PFSK-1 (cell line): Measurements from ENCODE around the gene SRPRB. TPM values are rescaled to one million over a fixed set of nuclear protein-coding genes. Genes with fewer than 3 reads are reported as not detected.

Experiments used
- FOXP2 ChIP-seq: optimal IDR thresholded peaks from 2 replicates; pipeline ENCODE3; 2011; ENCODE audit warnings: borderline replicate concordance, control low read depth, inconsistent platforms; ENCODE audit not compliant: insufficient read depth; ENCODE audit errors: extremely low read length, extremely low read depth
- POLR2AphosphoS5 ChIP-seq: IDR thresholded peaks from 2 replicates; pipeline ENCODE4 v1.6.1; 2012; ENCODE audit warnings: low read depth, mild to moderate bottlenecking, control low read depth, low read length, moderate library complexity
- REST ChIP-seq, 2 experiments: IDR thresholded peaks; 2 replicates each; pipeline versions ENCODE4 v1.6.1 to v1.8.0; 2011 to 2012; ENCODE audit warnings: low read depth in 2 of 2, low read length in 2 of 2, control low read depth in 1 of 2, inconsistent platforms in 1 of 2, mild to moderate bottlenecking in 1 of 2, moderate library complexity in 1 of 2; ENCODE audit not compliant: insufficient read depth in 1 of 2
- SIN3A ChIP-seq: IDR thresholded peaks from 2 replicates; pipeline ENCODE4 v1.6.1; 2012; ENCODE audit warnings: mild to moderate bottlenecking, low read length, moderate library complexity, borderline replicate concordance; ENCODE audit not compliant: insufficient read depth
- TAF1 ChIP-seq: IDR thresholded peaks from 2 replicates; pipeline ENCODE4 v1.6.1; 2012; ENCODE audit warnings: low read length, control low read depth, borderline replicate concordance; ENCODE audit not compliant: insufficient read depth
- polyA plus RNA-seq: library from polyadenylated mRNA; unstranded; fragments of >200 nt; gene quantifications from one replicate; pipeline ENCODE4 v1.2.1, GENCODE V29; 2012; ENCODE audit warnings: low read depth, missing spikeins; ENCODE audit not compliant: insufficient read length

The SRPRB gene, protein sequence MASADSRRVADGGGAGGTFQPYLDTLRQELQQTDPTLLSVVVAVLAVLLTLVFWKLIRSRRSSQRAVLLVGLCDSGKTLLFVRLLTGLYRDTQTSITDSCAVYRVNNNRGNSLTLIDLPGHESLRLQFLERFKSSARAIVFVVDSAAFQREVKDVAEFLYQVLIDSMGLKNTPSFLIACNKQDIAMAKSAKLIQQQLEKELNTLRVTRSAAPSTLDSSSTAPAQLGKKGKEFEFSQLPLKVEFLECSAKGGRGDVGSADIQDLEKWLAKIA
- 43.8 TPM for polyA plus RNA-seq

DNA sequence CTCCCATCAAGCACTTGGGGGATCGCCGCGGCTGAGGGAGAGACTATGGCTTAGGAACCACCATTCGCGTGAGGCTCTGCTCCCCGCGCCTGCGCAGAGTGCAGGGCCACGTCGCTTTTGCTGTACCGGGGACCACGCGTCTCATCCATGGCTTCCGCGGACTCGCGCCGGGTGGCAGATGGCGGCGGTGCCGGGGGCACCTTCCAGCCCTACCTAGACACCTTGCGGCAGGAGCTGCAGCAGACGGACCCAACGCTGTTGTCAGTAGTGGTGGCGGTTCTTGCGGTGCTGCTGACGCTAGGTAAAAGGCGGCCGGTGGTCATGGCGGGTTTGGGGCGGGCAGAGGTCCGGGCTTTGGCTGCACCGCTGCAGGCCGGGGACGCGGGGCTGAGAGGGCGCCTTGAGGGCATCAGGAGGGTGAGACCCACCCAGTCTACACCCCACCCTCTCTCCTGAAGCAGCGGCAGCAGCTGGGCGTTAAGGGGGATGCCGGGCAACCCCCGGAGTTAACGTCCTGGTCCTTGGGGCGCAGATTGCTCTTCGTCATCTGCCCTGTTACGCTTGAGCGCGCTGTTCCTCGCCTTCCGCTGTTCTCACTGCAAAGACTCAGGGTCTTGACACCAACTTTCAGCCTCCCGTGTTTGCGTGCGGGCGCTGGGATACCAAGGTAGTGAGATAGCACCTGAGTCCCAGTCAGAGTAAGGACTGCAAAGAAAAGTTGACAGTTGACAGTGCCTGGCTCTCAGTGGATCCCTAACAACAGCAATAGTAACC is at the start of gene SRPRB:
SRPRB (plus strand) TSS at position 114 of the 774 bp plus-strand sequence; CDS start at position 148, 34 bp downstream.
- TF ChIP-seq REST (IDR thresholded peaks at IDR 0.05; ENCODE audit: insufficient read depth in 1 of 2, low read depth in 2 of 2, low read length in 2 of 2) (no peak), POLR2AphosphoS5 (peak; percentile 75)

DNA sequence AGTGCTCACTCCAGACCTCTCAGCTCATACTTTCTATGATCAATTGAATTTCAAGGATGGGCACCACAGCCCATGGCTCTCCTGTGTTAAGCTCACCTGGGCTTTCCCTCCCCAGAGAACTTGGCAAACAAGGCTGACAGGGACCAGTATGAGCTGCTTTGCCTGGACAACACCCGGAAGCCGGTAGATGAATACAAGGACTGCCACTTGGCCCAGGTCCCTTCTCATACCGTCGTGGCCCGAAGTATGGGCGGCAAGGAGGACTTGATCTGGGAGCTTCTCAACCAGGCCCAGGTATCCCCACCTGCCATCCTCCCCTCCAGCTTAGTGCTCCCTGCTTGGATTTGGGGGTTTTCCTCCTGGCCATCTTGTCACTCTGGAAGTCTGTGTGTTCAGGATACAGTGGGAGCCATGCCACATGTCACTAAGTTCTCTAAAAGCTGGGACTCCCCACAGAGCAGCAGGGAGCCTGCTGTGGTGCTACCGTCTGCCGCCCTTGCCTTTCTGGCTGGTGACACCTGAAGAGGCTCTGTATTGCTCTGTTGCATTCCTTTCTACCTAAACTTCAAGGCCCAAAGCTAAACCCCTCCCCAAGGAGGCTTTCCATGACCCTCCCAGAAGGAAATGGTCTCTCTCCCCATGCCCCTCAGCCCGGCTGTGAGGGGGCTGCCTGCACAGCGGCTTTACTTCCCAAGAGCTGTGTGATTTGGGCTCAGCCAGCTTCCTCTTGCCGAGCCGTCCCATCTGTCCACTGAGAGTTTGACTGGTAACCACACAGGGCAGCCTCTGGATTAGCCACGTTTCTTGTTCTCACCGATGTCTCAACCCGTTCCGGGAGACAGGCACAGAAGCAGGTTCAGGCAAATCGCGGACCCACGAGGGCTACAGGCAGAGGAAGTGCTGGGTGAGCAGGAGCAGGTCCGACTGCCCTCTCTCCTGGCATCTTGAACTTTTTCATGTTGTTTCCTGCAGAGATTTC is 48.6 kb upstream of the SRPRB start:
- TF ChIP-seq SIN3A (no peak), TAF1 (no peak), REST (IDR thresholded peaks at IDR 0.05; ENCODE audit: insufficient read depth in 1 of 2, low read depth in 2 of 2, low read length in 2 of 2) (no peak), POLR2AphosphoS5 (no peak), FOXP2 (no peak)

DNA sequence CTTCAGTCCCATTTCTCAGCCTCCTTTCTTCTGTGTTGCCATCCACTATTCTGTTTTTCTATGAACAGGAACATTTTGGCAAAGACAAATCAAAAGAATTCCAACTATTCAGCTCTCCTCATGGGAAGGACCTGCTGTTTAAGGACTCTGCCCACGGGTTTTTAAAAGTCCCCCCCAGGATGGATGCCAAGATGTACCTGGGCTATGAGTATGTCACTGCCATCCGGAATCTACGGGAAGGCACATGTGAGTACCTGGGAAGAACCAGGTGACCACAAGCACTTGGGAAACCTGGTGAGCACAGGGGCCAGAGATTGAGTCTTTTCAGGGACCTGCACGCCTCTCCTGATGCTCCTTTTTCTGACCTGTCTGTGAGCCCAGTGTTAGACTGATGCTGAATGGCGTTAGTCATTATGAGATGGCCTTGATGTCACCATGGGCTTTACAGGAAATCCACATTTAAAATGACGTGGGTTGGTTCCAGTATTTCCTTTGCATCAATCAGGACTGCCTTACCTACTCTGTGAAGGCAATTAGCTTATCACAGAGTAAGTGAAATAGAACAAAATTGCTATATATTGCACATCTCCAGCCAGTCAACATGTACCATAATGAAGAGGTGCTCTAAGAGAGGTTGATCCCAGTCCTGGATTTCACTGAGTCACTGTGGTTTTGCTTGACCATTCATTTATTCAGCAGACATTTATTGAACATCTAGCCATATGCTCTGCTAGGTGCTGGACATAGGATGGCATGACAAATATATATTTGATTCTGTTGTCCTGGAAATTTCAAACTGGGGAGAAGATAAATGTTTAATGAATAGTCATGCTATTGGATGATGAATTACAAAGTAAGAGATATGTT is 47.7 kb upstream of the SRPRB start:
- TF ChIP-seq REST (IDR thresholded peaks at IDR 0.05; ENCODE audit: insufficient read depth in 1 of 2, low read depth in 2 of 2, low read length in 2 of 2): no peak
- no peak for TF ChIP-seq POLR2AphosphoS5
- TF ChIP-seq FOXP2: no peak
- no peak for TF ChIP-seq TAF1
- TF ChIP-seq SIN3A: no peak

DNA sequence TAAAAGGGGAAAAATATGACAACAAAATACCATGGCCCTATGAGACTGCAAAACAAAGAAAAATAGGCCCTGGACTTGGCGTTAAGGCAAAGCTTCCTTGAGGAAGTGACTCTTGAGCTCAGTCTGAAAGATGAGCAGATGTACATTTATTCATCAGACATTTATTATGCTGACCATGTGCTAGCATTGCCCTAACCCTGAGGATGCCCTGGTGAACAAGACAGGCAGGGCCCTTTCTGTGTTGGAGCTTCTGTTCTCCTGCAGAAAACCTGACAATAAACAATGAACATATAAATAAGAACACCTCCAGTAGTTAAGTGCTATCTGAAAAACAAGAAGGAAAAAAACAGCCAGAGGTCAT is 47.1 kb upstream of the SRPRB start:
- no peak for TF ChIP-seq SIN3A
- no peak for TF ChIP-seq FOXP2
- no peak for TF ChIP-seq POLR2AphosphoS5
- TF ChIP-seq TAF1: no peak
- no peak for TF ChIP-seq REST (IDR thresholded peaks at IDR 0.05; ENCODE audit: insufficient read depth in 1 of 2, low read depth in 2 of 2, low read length in 2 of 2)
